Measurements from ENCODE around the gene C9orf85. TPM values are rescaled to one million over a fixed set of nuclear protein-coding genes. Genes with fewer than 3 reads are reported as not detected.

Gene C9orf85
- polyA plus RNA-seq, 1 donor from 2014 or later, result 20.3 TPM

GRCh38 chr9:71921190-71921814 lies 9.9 kb downstream of the C9orf85 start:
- Histone ChIP-seq H3K9me2 (ENCODE audit: insufficient read depth, low read length) (no peaks in the 10 kb centered on the region), H4K20me1 (ENCODE audit: insufficient read depth) (no peaks in the 10 kb centered on the region), H3K27me3 (ENCODE audit: insufficient read depth, low read depth, low read length) (no peaks in the 10 kb centered on the region), H3K9me3 (ENCODE audit: low read length) (no peaks in the 10 kb centered on the region), H3K79me2 (replicated peaks; ENCODE audit: insufficient read depth, low read length) (peaks cover 12% of the 10 kb centered on the region), H3K27ac (ENCODE audit: low read length) (no peak overlapping the region), H3K4me2 (ENCODE audit: low read length) (no peak overlapping the region), H3K9ac (ENCODE audit: low read length) (no peak overlapping the region), H3K4me3 (ENCODE audit: low read length) (no peak overlapping the region), H3K36me3 (ENCODE audit: insufficient read depth, low read length) (no peaks in the 10 kb centered on the region), H3F3A (ENCODE audit: insufficient read depth, low read length, poor library complexity, severe bottlenecking) (no peaks in the 10 kb centered on the region), H2AFZ (ENCODE audit: low read depth, low read length) (no peak overlapping the region)
- TF ChIP-seq EZH2 (IDR thresholded peaks at IDR 0.05; ENCODE audit: borderline replicate concordance, insufficient read depth, low read length, poor library complexity, severe bottlenecking), result no peak
- no peak for TF ChIP-seq EP300 (conservative IDR thresholded peaks at IDR 0.05; ENCODE audit: poor library complexity, severe bottlenecking)
- no peak for TF ChIP-seq CTCF (IDR thresholded peaks at IDR 0.05; ENCODE audit: poor library complexity, severe bottlenecking)
- TF ChIP-seq POLR2AphosphoS5 (IDR thresholded peaks at IDR 0.05), result no peak
- no peak for TF ChIP-seq TAF1 (IDR thresholded peaks at IDR 0.05; ENCODE audit: low read depth)
- TF ChIP-seq REST (IDR thresholded peaks at IDR 0.05; ENCODE audit: borderline replicate concordance), result no peak
- TF ChIP-seq RAD21 (conservative IDR thresholded peaks at IDR 0.05), result no peak
- TF ChIP-seq SMC3 (conservative IDR thresholded peaks at IDR 0.05; ENCODE audit: poor library complexity), result no peak
- no peak for TF ChIP-seq MXI1 (conservative IDR thresholded peaks at IDR 0.05; ENCODE audit: poor library complexity, severe bottlenecking)

- H3K4me2 ChIP-seq (ENCODE audit: low read length), result no peak overlapping the region
- H3K27ac ChIP-seq (ENCODE audit: low read length), result no peak overlapping the region
- no peaks in the 10 kb centered on the region for H3K27me3 ChIP-seq (ENCODE audit: insufficient read depth, low read depth, low read length)
- H3K4me3 ChIP-seq (ENCODE audit: low read length), result no peak overlapping the region
- no peak for TF ChIP-seq REST (IDR thresholded peaks at IDR 0.05; ENCODE audit: borderline replicate concordance)
- no peak for TF ChIP-seq CTCF (IDR thresholded peaks at IDR 0.05; ENCODE audit: poor library complexity, severe bottlenecking)
- no peak for TF ChIP-seq EP300 (conservative IDR thresholded peaks at IDR 0.05; ENCODE audit: poor library complexity, severe bottlenecking)
- TF ChIP-seq TAF1 (IDR thresholded peaks at IDR 0.05; ENCODE audit: low read depth), result no peak
- TF ChIP-seq POLR2AphosphoS5 (IDR thresholded peaks at IDR 0.05), result no peak
- no peak for TF ChIP-seq RAD21 (conservative IDR thresholded peaks at IDR 0.05)
- no peak for TF ChIP-seq MXI1 (conservative IDR thresholded peaks at IDR 0.05; ENCODE audit: poor library complexity, severe bottlenecking)
- TF ChIP-seq SMC3 (conservative IDR thresholded peaks at IDR 0.05; ENCODE audit: poor library complexity), result no peak
- TF ChIP-seq EZH2 (IDR thresholded peaks at IDR 0.05; ENCODE audit: borderline replicate concordance, insufficient read depth, low read length, poor library complexity, severe bottlenecking), result no peak
- no peaks in the 10 kb centered on the region for H3K79me2 ChIP-seq (replicated peaks; ENCODE audit: insufficient read depth, low read length)
- H3K9me3 ChIP-seq (ENCODE audit: low read length), result no peaks in the 10 kb centered on the region
- no peaks in the 10 kb centered on the region for H3F3A ChIP-seq (ENCODE audit: insufficient read depth, low read length, poor library complexity, severe bottlenecking)
- H2AFZ ChIP-seq (ENCODE audit: low read depth, low read length), result no peak overlapping the region
- H3K36me3 ChIP-seq (ENCODE audit: insufficient read depth, low read length), result no peaks in the 10 kb centered on the region
- H4K20me1 ChIP-seq (ENCODE audit: insufficient read depth), result no peaks in the 10 kb centered on the region
- no peak overlapping the region for H3K9ac ChIP-seq (ENCODE audit: low read length)
- no peaks in the 10 kb centered on the region for H3K9me2 ChIP-seq (ENCODE audit: insufficient read depth, low read length)
These were observed 13.1 kb downstream of the C9orf85 start for GRCh38 chr9:71924576-71924975.

Measured in neural cell (in vitro differentiated cells).